ENCODE results near the gene UNC119.

Gene UNC119

GRCh38 chr17:28571361-28572122, 19.1 kb upstream of the UNC119 start, which contains the start of gene PIGS:
TSS of gene PIGS (minus strand) at chr17:28571524. CDS start at chr17:28571496, 28 bp downstream.
- no peak for TF ChIP-seq CTCF (IDR thresholded peaks at IDR 0.05)
- TF ChIP-seq ZFX (IDR thresholded peaks at IDR 0.05; ENCODE audit: borderline replicate concordance) = no peak

GRCh38 chr17:28570716-28571360, 18.4 kb upstream of the UNC119 start:
- TF ChIP-seq ZFX (IDR thresholded peaks at IDR 0.05; ENCODE audit: borderline replicate concordance) = no peak
- TF ChIP-seq CTCF (IDR thresholded peaks at IDR 0.05) = no peak
- peak overlapping the region; percentile 87 for H3K27ac ChIP-seq

More at GRCh38 chr17:28571361-28572122, 19.1 kb upstream of the UNC119 start, which contains the start of gene PIGS:
- peak within 1 kb of the TSS; percentile 87 for H3K27ac ChIP-seq

- peak overlapping the region; percentile 87; the same call in 1 of the 2 replicates for H3K27ac ChIP-seq
- no peak for TF ChIP-seq ZFX (IDR thresholded peaks at IDR 0.05; ENCODE audit: borderline replicate concordance)
- no peak for TF ChIP-seq CTCF (IDR thresholded peaks at IDR 0.05)
Observed at GRCh38 chr17:28569446-28569845, 17.0 kb upstream of the UNC119 start.

GRCh38 chr17:28567604-28568003, 15.2 kb upstream of the UNC119 start:
- TF ChIP-seq CTCF (IDR thresholded peaks at IDR 0.05) = no peak
- no peak for TF ChIP-seq ZFX (IDR thresholded peaks at IDR 0.05; ENCODE audit: borderline replicate concordance)
- no peak overlapping the region for H3K27ac ChIP-seq

GRCh38 chr17:28563475-28563874, 11.1 kb upstream of the UNC119 start:
- no peak for TF ChIP-seq CTCF (IDR thresholded peaks at IDR 0.05)
- no peak for TF ChIP-seq ZFX (IDR thresholded peaks at IDR 0.05; ENCODE audit: borderline replicate concordance)

GRCh38 chr17:28555022-28555421, 2.6 kb upstream of the UNC119 start:
- TF ChIP-seq CTCF (IDR thresholded peaks at IDR 0.05) (no peak), ZFX (IDR thresholded peaks at IDR 0.05; ENCODE audit: borderline replicate concordance) (no peak)

More at GRCh38 chr17:28563475-28563874, 11.1 kb upstream of the UNC119 start:
- H3K27ac ChIP-seq = no peak overlapping the region

GRCh38 chr17:28554565-28554964, 2.1 kb upstream of the UNC119 start:
- H3K27ac ChIP-seq = no peak overlapping the region
- TF ChIP-seq CTCF (IDR thresholded peaks at IDR 0.05) = peak; percentile 37
- TF ChIP-seq ZFX (IDR thresholded peaks at IDR 0.05; ENCODE audit: borderline replicate concordance) = no peak

More at GRCh38 chr17:28555022-28555421, 2.6 kb upstream of the UNC119 start:
- no peak overlapping the region for H3K27ac ChIP-seq
